GM10266 (cell line): Measurements from ENCODE around the gene CRYBG1.
"Not testable (repeated sequence)": the region's sequence is repeated elsewhere in the genome, so short reads cannot be mapped to it uniquely, and the experiment has no call there.

Experiments
- DNase-seq: peaks from one replicate; pipeline ENCODE4 v3.0.0; 2012; ENCODE audit errors: extremely low spot score
- TF ChIP-seq, protein P1 (sequence below): IDR thresholded peaks from 2 replicates; pipeline ENCODE4 v1.5.1; 2012; ENCODE audit warnings: mild to moderate bottlenecking, low read depth; ENCODE audit not compliant: control insufficient read depth, insufficient read depth; ENCODE audit errors: missing control alignments

The CRYBG1 gene

DNA sequence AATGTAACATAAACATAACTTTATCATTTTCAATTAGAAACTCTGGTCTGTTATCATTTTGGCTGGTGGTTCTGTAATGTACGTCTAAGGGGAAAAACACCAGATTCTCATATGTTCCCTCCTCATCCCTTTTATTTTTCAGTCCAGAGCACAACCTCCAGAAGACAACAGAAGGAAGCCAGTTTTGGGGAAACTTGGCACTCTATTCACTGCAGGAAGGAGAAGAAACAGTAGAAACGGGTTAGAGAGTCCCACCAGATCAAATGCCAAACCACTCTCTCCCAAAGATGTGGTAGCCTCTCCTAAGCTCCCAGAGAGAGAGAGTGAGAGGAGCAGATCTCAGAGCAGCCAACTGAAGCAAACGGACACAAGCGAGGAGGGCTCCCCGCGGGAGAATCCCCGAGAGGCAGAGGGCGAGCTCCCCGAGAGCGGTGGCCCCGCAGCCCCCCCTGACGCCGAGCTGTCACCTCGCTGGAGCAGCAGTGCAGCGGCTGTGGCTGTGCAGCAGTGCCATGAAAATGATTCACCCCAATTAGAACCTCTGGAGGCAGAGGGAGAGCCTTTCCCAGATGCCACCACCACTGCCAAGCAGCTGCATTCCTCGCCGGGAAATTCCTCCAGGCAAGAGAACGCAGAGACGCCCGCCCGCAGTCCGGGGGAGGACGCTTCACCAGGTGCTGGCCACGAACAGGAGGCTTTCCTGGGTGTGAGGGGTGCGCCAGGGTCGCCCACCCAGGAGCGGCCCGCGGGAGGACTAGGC is 151.0 kb downstream of the CRYBG1 start:
- peak; percentile 51 for DNase-seq
- TF ChIP-seq, protein P1, sequence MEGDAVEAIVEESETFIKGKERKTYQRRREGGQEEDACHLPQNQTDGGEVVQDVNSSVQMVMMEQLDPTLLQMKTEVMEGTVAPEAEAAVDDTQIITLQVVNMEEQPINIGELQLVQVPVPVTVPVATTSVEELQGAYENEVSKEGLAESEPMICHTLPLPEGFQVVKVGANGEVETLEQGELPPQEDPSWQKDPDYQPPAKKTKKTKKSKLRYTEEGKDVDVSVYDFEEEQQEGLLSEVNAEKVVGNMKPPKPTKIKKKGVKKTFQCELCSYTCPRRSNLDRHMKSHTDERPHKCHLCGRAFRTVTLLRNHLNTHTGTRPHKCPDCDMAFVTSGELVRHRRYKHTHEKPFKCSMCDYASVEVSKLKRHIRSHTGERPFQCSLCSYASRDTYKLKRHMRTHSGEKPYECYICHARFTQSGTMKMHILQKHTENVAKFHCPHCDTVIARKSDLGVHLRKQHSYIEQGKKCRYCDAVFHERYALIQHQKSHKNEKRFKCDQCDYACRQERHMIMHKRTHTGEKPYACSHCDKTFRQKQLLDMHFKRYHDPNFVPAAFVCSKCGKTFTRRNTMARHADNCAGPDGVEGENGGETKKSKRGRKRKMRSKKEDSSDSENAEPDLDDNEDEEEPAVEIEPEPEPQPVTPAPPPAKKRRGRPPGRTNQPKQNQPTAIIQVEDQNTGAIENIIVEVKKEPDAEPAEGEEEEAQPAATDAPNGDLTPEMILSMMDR, result no peak

DNA sequence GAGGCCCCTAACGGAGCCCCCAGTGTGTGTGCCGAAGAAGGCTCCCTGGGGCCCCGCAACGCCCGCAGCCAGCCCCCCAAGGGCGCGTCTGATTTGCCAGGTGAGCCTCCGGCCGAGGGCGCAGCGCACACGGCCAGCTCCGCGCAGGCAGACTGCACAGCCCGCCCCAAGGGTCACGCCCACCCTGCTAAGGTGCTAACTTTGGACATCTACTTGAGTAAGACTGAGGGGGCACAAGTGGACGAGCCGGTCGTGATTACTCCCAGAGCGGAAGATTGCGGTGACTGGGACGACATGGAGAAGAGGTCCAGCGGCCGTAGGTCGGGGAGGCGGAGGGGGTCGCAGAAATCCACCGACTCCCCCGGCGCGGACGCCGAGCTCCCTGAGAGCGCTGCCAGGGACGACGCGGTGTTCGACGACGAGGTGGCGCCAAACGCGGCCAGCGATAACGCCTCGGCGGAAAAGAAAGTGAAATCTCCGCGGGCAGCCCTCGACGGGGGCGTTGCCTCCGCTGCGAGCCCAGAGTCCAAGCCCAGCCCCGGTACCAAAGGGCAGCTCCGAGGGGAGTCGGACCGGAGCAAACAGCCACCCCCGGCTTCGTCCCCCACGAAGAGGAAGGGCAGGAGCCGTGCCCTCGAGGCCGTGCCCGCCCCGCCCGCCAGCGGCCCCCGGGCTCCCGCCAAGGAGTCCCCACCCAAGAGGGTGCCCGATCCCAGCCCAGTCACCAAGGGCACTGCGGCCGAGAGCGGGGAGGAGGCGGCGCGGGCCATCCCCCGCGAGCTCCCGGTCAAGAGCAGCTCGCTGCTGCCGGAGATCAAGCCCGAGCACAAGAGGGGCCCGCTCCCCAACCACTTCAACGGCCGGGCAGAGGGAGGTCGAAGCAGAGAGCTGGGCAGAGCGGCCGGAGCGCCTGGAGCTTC is 151.8 kb downstream of the CRYBG1 start:
- TF ChIP-seq, protein P1, result peak; percentile 61
- DNase-seq, result peak; percentile 75

DNA sequence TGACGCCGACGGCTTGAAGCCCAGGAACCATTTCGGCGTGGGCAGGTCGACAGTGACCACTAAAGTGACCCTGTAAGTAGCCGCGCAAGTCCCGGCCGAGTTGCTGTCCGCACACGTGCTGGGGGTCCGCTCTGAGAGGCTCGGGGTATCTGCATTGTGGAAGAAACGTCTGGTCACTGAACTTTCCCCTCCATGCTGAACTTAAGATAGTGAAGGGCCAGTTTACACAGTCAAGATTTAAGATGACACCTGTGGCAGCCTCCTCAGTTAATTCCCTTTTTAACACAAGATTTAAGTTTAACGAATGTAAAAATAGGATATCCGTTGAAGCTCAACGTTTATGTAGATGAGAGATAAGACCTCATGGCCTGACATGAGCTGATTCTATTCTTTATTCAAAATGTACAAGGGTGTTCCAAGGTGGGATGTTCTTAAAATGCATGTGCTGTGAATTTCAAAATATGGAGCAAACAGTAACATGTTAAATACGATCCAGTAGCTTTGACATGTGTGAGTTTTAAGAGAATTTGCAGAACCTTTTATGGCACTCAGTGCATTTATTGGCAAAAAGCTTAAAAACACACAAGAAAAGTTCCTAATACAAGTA is 152.6 kb downstream of the CRYBG1 start:
- peak; percentile 20 for DNase-seq
- TF ChIP-seq, protein P1, result no peak

DNA sequence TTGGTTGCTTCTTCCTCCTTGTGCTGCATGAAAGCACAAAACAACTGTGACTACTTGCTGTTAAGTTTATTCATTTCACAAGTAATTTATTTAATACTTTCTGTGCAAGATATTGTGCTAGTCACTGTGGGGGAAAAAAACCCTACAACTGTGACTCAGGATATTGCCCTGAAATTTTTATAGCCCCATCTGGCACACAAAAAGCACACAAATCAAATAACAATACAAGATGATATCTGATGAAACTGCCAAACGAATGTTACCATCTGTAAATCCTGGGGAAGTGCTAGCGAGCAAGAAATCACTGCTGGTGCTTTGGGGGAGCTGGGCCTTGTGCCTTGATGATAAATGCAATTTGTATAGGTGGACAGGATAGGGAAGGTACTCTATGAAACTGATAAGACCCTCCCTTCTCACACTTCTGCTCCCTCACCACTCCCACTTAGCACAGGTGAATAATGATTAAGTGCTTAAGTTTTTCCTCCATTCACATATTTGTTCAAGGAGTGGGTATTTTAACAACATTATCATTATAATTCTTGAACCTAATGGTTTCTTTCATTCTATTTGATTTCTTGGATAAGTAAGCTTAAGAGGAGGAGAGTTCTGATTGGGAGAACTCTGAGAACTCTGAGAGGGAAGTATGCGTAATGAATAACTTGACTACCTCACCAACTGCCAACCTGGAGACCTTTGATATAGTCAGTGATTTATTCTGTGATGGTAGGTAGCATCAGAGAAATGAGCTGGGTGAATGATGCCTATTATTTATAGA is 153.5 kb downstream of the CRYBG1 start:
- peak; percentile 12 for DNase-seq
- TF ChIP-seq, protein P1, result no peak

DNA sequence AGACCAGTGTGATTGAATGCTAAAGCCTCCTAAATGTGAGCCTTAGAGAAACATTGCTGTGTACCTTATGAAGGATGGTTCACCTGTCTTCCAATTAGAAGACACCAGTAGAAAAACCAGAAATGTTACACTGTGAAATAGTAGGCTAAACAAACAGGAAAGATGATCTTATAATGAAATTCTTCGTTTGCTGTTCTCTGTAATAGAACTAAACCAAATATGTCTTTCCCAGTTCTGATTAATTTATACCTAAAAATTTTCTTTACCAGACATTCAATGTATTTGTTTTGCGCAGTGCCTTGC is 154.0 kb downstream of the CRYBG1 start:
- TF ChIP-seq, protein P1, result no peak
- no peak for DNase-seq

DNA sequence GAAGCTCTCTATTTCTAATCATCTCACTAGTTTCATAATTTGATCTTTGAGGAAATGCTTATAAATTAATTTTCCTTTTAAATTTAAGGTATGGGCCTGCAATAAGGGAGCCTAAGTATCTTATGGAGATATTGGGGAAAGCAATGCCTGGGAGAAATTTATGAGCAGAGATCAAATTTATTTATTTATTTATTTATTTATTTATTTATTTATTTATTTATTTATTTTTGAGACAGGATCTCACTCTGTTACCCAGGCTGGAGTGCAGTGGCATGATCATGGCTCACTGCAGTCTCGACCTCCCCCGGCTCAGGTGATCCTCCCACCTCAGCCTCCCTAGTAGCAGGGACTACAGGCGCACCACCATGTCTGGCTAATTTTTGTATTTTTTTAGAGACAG is 155.1 kb downstream of the CRYBG1 start:
- not testable (repeated sequence) for DNase-seq

DNA sequence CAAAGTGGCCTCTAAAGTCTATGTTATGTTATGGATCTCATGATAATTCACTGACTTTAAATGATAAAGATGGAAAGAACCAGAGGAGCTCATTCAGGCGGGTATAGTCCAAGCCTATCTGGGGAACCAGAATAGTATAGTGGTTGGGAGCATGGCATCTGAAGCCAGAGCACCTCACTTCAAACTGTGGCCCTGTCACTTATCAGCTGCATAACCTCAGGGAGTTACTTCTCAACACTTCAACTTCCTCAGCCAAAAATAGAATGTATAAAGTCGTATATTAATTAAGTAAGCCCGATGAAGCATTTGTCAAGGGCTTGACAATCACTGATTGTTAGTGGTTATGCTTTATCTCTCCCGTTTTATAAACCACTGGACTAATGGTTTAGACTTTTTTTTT is 156.1 kb downstream of the CRYBG1 start:
- DNase-seq, result no peak
- TF ChIP-seq, protein P1, result no peak
